GM12878 (cell line): ENCODE measurements around the gene MYH9.

Experiments
- BCL11A ChIP-seq: IDR thresholded peaks from 2 replicates; pipeline ENCODE4 v1.6.1; 2011; ENCODE audit warnings: low read depth, low read length
- BRCA1 ChIP-seq: IDR thresholded peaks from 2 replicates; pipeline ENCODE4 v1.6.1; 2011; ENCODE audit warnings: low read depth, low read length, improper control_type of control experiment
- CEBPZ ChIP-seq: fragments of 150-350 bp; IDR thresholded peaks from 2 replicates; pipeline ENCODE4 v1.6.1; 2016; ENCODE audit warnings: low read depth, low read length
- ESRRA ChIP-seq: IDR thresholded peaks from 2 replicates; pipeline ENCODE4 v1.6.1; 2012; ENCODE audit warnings: mild to moderate bottlenecking, low read length, improper control_type of control experiment
- FOXM1 ChIP-seq: IDR thresholded peaks from 2 replicates; pipeline ENCODE4 v1.6.1; 2012; ENCODE audit warnings: low read depth, mild to moderate bottlenecking, inconsistent platforms, low read length, moderate library complexity
- MYC ChIP-seq: IDR thresholded peaks from 2 replicates; pipeline ENCODE4 v1.6.1; 2011; ENCODE audit warnings: mild to moderate bottlenecking, low read length, moderate library complexity, inconsistent platforms; ENCODE audit not compliant: insufficient read depth, insufficient replicate concordance, insufficient read length, severe bottlenecking
- POLR2A ChIP-seq: IDR thresholded peaks from 2 replicates; pipeline ENCODE4 v1.6.1; 2011; ENCODE audit warnings: low read depth, mild to moderate bottlenecking, low read length
- POLR2AphosphoS5 ChIP-seq: IDR thresholded peaks from 2 replicates; pipeline ENCODE4 v1.6.1; 2011; ENCODE audit warnings: mild to moderate bottlenecking, low read length, inconsistent platforms
- SMAD5 ChIP-seq: IDR thresholded peaks from 2 replicates; pipeline ENCODE4 v1.6.1; 2016; ENCODE audit warnings: antibody characterized with exemption, low read depth
- TARDBP ChIP-seq: IDR thresholded peaks from 2 replicates; pipeline ENCODE4 v1.6.1; 2016; ENCODE audit warnings: borderline replicate concordance
- TCF12 ChIP-seq: IDR thresholded peaks from 2 replicates; pipeline ENCODE4 v1.6.1; 2011; ENCODE audit warnings: low read depth, mild to moderate bottlenecking, low read length
- TF ChIP-seq, protein P1 (sequence below), 3 experiments: IDR thresholded peaks in 2 of 3; conservative IDR thresholded peaks in 1 of 3; 2 replicates each; pipeline ENCODE4 v1.5.1; 2011; ENCODE audit warnings: low read depth in 3 of 3, low read length in 3 of 3, mild to moderate bottlenecking in 3 of 3, control low read depth in 2 of 3, moderate library complexity in 2 of 3, inconsistent platforms in 1 of 3, mixed read lengths in 1 of 3; ENCODE audit not compliant: control insufficient read depth in 2 of 3, insufficient read depth in 1 of 3; ENCODE audit errors: extremely low read depth in 1 of 3

GRCh38 chr22:36366291-36366708, 21.5 kb downstream of the MYH9 start:
- TF ChIP-seq, protein P1, sequence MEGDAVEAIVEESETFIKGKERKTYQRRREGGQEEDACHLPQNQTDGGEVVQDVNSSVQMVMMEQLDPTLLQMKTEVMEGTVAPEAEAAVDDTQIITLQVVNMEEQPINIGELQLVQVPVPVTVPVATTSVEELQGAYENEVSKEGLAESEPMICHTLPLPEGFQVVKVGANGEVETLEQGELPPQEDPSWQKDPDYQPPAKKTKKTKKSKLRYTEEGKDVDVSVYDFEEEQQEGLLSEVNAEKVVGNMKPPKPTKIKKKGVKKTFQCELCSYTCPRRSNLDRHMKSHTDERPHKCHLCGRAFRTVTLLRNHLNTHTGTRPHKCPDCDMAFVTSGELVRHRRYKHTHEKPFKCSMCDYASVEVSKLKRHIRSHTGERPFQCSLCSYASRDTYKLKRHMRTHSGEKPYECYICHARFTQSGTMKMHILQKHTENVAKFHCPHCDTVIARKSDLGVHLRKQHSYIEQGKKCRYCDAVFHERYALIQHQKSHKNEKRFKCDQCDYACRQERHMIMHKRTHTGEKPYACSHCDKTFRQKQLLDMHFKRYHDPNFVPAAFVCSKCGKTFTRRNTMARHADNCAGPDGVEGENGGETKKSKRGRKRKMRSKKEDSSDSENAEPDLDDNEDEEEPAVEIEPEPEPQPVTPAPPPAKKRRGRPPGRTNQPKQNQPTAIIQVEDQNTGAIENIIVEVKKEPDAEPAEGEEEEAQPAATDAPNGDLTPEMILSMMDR (IDR thresholded peaks at IDR 0.05 in 2 of 3, conservative IDR thresholded peaks at IDR 0.05 in 1 of 3; ENCODE audit: control insufficient read depth in 2 of 3, extremely low read depth in 1 of 3, insufficient read depth in 1 of 3, low read depth in 3 of 3, low read length in 3 of 3) = no peak
- TF ChIP-seq BCL11A = no peak
- TF ChIP-seq MYC = no peak
- no peak for TF ChIP-seq SMAD5
- no peak for TF ChIP-seq FOXM1
- no peak for TF ChIP-seq TARDBP
- TF ChIP-seq ESRRA = no peak
- no peak; the same call in 1 of the 2 replicates for TF ChIP-seq POLR2AphosphoS5
- no peak for TF ChIP-seq CEBPZ
- no peak for TF ChIP-seq POLR2A
- TF ChIP-seq TCF12 = no peak
- TF ChIP-seq BRCA1 = no peak
